ENCODE measurements around the gene CTNNB1.

CTNNB1 gene

DNA sequence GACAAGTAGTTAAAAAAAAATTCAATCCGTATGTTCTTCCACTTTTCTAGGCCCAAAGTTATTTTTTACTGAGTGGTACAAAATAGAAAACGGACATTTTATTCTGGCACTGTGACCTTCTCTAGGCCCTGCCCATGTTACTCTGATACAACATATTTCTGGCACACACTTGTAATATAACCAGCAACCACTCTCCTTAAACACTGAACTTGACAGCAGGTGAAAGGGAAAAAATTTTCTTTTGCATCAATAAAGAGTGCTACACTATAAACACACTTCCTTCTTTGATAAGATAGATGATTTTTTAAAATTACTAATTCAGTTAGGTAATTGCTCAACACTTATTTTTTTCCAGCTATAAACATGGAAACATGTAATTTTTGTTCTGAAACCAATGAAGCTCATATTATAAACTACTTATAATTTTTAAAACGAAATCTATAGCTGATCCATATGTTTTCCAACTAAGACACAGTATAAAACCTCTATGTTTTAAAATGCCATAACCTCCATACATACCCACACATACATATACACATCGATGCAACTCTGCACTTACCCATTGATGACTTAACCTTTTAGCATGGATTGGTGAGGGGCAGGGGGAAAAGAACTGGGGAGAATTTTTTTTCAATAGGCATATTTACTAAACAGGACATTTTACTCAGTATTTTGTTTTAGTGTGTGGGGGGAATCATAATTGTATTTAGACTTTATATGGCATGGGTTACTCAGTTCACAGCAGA lies 5.3 kb upstream of the CTNNB1 start:
- DNase-seq: no peak

DNA sequence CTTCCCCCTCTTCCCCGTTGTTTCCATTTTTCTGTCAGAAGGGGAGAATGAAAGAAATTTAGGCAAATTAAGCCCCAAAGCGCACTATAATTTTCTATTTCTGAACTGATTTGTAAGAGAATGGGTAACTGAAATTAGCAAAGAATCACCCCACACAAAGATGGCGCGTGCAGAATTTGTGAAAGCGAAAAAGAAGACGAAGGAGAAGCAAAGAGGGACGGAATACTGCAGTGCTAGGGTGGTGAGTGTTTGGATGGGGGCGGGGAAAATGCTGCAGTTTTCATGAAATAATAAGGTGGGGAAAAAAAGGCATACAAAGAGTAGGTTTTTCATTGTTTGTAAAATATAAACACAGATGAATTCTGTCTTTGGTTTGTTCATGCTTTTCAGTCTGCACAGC lies 4.6 kb upstream of the CTNNB1 start:
- DNase-seq: no peak

DNA sequence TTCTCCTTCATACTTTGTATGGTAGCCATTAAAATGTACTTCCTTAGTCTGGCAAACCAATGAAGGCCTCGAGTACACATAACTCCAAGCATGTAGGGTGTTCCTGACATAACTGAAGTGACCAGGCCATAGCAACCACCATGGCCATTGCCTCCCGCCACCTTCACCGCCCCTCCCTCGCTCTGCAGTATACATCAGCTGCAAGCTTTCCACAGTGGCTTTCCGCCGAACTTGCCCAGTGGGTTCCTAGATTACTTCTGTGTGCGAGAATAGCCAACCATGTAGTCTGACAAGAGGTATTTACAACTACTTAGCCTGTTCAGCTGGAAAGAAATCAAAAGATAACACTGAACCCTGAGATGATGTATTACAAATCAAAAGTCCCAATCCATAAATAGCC lies 3.4 kb upstream of the CTNNB1 start:
- no peak for DNase-seq

DNA sequence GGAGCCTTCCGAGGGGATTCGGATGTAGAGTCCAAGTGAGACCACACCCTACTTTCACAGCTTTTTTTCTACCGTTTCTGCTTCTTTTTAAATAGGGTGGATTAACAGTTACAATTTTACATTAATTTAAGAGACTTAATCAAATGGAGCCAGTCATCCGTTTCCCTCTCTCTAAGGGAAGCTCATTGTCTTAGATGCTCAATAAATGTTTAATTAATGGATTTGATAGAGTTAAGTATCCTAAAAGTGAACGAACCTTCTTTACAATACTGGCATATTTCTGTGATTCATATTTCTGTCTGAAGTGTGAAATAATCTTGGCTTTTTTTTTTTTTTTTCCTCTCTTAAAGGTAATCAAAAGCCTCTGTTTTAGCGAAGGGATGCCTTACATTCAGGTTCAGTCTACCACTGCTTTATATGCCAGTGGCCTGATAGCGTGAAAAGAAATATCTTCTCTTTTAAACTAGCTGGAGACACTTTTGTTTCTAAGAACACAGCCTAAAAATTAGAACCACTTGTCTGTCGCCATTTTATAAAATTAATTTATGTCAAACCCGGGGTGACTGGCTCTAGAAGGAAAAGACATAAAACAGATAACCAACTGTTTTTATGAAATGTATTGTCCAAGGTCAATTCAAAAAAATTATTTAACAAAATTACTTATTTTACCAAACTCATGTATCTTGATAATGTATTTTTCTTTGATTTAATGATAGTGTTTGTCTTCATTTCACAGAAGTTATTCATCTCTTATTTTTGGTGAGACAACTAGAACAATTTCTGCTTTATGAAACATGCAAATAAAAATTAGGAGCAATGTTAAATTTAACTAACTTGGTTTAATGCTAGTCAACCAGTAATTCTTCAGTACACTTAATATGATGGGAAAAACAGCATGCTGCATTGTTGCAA lies 2.5 kb upstream of the CTNNB1 start:
- no peak for DNase-seq

DNA sequence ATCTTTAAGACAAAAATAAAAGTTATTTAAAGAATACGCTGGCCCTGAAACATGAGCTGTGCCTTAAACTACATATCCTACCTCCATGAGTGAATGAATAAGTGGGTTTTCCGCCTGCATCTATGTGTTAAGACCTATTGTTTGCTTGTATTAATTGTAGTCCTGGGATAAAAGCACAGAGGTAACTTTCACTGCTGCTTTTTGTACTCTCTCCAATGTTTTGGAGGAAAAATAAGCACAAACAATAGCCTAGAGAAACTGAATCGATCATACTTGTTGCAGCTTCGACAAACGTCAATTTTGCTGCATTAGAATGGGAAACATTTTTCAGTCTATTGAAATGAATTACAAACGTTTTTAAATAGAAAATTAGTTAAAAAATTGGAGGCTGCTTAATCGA lies 1.3 kb upstream of the CTNNB1 start:
- no peak for DNase-seq

DNA sequence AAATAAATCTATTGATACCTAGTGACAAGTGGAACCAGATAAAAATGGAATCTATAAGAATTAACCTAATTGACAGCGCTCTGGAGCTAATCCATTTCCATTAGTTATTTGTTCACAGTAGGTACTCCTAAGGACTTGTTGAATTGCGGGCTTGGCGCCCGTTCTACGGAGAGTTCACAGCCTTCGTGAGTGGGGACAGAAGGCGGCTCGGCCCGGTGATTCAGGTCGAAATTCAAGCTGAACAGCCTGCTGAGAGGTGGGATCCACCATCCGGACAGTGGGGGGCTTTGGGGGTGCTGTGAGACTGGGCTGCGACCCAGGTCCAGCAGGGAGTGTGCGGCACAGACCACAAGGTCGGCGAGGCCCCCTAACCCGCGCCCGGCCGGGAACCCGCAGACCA lies 779 bp upstream of the CTNNB1 start:
- DNase-seq: peak; percentile 6

DNA sequence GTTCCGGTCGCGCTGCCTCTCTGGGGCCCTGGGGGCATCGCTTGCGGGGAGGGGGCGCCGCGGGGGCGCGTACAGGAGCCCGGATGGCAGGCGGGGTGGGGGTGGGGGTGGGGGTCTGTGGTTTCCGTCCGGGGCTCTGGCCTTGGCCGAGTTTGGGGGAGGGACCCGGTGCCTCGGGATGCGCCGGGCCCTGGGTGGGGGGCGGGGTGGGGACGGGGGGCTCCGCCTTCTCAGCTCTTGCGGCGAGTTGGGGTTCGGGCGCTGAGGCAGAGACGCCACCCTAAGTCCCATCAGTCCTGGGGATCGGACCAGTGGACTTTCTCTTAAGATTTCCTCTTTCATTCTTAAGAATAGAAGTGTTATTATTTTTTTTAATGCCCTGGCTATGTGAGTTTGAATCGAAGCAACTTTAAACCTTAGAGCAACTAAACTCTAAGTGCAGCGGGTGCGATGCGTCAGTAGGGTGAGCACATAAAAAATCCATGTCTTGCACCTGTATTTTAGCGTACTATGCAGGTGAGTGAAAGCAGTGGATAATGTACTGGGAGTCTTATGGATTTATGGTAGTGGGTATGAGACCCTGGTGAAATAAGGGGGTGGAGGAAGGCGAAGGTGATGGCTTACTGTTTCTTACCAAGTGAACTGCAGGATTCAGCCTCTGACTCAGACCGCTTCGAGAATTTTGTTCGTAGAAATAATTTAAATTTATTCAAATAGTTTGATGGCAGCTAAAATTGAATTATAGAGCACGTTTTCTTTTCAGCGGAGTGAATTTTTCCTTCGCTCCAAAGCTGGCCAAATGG lies 762 bp downstream of the CTNNB1 start:
- DNase-seq: peak; percentile 20

DNA sequence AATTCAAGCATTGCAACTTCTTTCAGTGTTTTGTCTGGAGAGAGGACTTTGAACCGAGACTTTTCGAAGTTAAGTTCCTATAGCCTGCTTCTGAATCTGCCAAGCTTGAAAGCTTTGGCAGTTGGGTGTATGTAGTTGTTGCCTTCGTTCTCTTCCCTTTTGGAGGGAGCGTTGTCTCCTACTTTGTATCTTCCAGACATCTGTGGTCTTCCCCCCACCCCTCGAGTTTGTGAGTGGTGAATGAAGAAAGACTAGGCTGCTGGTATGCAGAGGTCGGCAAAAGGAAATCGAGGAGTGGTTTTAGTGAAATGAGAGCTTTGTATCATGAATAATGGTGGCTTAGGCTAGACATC lies 1.3 kb downstream of the CTNNB1 start:
- DNase-seq: peak; percentile 7

DNA sequence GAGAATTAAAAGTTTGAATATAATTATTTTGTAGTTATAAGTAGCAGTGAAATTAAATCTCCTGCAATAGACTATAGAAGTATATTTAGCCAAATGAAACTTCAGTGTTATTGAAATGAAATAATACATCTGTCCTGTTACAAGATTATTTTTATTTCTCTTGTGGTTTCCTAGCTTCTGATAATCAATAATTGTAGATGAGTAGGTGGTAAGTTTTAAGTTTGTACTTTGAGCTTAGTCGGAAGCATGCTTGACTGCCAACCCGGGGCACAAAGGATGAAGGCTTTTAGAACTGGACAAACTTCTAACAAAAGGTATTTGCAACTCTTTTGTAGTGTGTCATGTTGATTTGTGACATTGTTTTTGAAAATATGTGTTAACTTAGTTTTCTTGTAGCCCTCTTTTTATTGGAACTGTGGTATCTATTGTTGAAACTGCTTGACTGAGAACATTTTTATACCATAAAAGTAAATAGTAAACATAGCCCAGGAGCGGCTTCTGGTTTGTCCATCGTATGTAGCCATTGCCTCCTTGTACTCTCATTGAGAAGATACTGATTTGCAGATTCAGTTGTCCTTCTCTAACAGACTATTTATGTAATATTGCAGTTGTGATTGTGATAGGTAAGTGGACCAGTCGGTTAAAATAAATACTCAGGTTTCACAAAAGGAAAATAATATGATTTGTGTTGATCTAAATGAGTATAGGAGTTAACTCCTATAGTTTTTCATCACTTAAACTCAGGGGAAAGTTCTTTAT lies 2.9 kb downstream of the CTNNB1 start:
- no peak for DNase-seq

DNA sequence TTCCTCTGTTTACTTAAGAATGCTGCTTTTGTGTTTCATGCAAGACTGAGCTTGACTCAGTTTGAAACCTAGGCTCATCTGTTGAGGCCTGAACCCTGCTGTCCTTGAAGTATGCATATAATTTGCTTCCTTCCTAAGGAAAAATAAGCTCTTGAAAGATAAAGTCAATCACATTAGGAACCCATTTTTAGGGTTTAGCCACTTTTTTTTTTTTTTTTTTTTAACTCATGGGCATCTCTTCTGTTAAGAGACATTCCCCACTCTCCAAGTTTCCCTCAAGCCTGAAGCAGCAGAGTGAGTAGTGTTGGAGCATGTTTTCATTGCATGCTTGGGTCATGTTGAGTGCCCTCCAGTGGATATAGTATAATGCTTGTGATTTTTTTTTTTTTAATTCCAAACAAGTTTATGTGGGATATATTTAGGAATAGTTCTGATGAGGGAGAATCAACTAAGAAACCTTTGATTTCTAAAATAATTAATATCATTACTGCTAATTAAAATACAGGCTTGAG lies 3.6 kb downstream of the CTNNB1 start:
- DNase-seq: no peak

DNA sequence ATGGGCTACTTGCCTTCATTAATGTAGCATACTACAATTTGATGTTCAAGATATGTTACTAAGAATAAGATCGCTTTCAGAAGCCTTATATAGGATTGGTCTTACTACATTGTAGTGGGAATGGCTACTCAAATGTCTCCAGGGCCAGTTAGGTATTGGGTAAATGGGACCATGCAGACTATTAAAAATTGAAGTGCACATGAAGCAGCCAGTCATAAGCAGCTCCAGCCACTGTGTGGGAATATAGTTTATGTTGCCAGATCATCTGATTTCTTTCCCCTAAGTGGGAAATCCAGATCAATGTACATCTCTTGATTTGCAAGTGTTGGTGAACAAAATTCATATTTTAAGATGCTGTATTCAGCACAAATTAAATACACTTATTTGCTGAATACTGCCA lies 5.1 kb downstream of the CTNNB1 start:
- no peak for DNase-seq

DNA sequence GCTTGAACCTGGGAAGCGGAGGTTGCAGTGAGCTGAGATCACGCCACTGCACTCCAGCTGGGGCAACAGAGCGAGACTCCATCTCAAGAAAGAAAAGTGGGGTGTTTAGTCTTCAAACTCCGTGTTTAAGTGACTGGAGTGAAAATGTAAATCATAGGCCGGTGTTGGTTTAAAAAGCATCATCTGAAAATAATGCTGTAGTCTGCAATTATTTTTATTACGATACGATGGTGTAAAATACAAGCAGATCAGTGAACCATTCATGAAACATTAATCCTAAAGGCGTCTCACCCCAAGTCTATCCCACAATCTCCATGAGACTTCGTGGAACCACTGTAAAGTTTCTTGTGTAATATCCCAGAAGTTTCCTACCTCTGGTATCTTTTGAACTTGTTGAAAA lies 6.3 kb downstream of the CTNNB1 start:
- DNase-seq: no peak

DNA sequence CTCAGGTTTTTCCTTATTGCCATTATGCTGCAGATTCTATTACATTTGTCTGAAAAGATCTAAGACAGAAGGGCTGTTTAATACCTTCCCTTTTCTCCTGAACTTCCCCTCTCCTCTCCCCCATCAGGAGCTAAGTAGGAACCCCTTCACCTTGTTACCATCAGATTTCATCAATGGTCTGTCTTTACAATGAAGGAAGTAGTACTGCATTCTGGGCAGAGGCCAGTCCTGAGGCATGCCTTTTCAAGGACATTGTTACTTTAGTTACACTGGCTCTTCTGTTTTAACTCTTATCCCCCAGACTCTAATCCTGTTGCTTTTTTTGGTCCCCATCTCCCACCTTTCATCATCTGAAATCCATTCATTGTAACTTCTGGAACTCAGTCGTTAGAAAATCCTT lies 8.1 kb downstream of the CTNNB1 start:
- DNase-seq: no peak

DNA sequence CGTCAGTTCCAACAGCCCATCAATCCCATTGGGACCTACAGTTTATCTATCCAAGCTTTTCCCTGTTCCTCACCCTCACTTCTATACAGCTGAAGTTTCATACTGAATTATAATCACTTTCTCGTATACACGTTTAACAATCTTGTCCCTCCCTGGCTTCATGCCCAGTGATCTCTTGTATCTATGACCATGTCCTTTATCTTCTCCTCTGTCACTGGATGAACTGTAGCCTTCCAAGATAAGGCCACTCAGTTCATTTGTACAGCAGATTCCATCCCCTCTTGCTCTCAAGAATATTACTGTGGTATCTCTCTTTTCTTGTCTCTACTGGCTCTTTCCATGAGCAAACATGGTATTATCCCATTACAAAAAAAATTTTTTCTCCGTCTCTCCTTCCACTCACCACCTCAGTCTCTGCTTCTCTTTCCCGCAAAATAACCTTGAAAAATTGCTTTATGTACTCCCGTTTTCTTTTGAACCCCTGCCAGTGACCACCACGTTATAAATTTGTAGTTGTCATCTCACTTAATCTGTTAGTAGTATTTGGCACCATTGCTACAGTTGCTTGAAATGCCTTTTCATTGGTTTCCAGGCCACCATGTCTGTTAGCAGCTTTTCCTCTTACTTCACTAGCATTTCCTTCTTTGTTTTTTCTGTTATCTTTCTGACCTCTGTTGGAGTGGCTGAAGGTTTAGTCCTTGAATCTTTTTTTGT lies 9.4 kb downstream of the CTNNB1 start:
- DNase-seq: no peak

DNA sequence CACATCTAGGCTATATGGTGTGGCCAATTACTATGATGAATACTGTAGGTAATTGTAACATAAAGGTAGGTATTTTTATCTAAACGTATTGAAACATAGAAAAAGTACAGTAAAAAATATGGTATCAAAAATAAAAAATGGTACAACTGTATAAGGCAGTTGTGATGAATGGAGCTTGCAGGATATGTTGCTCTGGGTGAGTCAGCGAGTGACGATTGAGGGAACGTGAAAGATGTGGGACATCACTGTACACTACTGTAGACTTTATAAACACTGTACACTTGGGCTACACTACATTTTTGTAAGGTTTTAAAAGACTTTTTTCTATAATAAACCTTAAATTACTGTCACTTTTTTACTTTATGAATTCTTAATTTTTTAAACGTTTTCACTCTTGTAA lies 10.3 kb downstream of the CTNNB1 start:
- DNase-seq: no peak

DNA sequence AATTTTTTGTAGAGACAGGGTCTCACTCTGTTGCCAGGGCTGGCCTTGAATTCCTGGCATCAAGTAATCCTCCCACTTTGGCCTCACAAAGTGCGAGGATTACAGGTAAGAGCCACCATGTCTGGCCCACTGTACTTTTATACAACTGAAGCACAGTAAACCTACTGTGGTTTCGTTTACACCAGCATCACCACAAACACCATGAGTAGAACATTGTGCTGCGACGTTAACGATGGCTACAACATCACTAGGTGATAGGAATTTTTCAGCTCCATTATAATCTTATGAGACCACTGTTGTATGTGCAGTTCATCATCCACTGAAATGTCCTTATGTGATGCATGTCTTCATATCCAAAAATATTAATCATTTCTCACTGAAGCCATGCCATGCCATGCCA lies 11.7 kb downstream of the CTNNB1 start:
- no peak for DNase-seq

DNA sequence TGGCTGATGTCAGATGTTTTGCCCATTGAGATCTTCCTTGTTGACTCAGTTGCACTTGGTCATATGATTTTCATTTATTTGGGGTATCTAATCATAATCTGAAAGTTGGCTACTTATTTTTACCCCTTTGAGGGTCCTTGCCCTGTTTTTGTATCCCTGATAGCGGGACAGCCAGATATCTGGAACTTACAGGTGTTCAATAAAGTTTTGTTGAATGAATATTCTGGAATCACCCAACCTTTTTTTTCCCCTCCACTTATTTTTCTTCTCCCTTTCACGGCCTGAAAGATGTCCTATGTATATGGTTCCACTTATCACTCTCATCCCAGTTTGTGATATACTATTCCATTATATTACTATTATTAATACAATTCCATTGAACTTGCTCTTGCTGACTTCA lies 12.8 kb downstream of the CTNNB1 start:
- DNase-seq: no peak

DNA sequence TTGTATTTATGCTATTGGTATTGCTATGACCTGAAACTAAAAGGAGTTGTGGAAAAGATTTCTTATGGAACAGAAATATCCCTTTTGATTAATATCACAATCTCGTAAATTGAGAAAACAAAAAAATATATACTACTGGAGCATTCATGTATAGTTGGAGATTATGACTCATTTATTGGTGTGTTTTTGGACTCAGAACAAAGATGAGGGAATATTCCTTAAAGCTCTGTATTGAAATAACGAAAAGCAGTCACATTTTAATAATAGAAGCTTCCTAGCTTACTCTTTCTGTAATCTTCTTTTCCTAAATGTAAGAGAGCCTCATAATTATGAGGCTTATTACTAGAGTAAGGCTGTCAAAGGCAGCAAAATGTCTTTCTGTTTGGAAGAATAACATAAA lies 14.3 kb downstream of the CTNNB1 start:
- DNase-seq: no peak

DNA sequence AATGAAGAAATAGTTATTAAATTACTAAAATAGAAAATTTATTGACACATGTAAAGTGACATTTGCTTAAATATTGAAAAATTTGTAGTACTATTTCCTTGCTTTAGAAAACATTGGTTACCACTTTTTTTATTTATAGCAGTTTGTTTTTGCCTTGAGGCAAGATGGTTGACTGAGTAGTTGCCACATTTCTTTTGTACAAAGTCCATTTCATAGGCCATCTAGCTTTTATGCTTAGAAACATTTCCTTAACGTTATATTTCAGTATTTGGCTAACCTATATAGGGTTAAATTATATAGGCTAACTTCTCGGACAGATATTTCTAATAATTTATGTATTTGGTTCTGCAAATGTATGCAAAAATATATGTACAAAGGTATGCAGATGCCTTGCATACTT lies 17.1 kb downstream of the CTNNB1 start:
- no peak for DNase-seq

DNA sequence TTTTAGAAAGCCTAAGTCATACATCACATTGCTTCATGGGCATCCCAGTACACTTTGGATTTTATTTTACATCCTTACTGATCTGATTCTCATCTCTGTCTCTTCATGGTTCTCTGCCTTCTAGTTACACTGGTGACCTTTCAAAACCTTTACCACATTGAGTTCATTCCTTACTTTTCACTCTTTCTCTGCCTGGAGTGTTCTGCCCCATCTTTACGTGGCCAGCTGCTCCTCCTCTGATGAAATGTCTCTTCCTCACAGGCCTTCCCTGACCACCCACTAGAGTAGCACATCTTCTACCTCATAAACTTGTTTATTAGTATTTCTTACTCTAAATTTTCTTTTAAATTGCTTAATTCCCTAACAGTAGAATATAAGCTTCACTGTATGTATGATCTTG lies 17.7 kb downstream of the CTNNB1 start:
- no peak for DNase-seq

DNA sequence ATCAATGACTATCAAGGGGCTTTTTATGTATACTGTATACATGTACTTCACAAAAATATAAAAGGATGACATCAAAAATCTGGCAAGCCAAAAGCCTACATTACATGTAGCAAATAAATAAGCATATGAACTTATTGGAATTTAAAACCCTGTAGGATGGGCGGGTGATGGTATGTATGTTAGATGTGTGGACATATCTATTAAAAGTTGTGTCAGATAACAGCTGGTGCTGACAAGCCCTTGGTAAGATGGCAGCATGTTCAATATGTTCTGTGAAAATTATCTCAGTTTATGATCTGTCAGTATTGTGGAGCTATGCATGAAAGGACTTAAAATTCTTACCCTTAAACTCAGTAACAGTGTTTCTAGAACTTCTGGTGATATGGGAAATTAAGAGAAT lies 20.1 kb downstream of the CTNNB1 start:
- no peak for DNase-seq
